PC-9 (cell line): ENCODE results near the gene RAC3. TPM values are rescaled to one million over a fixed set of nuclear protein-coding genes. Genes with fewer than 3 reads are reported as not detected.

Experiments used
- BruUV-seq: library from RNA; stranded (reverse); fragments of 400-500 nt; replicated peaks from 2 replicates; lab custom pipeline; 2021; lab: Mats Ljungman, UMichigan
- CTCF ChIA-PET: fragments of 300-600 bp; sonication (Branson Sonifier 250); formaldehyde crosslinking; loops from one replicate; lab custom pipeline; 2022; ENCODE audit warnings: antibody characterized with exemption; lab: Charles Lee
- POLR2A ChIA-PET: fragments of 300-600 bp; sonication (Branson Sonifier 250); formaldehyde crosslinking; loops from one replicate; lab custom pipeline; 2022; ENCODE audit warnings: antibody characterized with exemption; ENCODE audit not compliant: unreplicated experiment; lab: Charles Lee
- DNase-seq, 2 experiments: peaks; one replicate each; pipeline versions ENCODE4 v3.0.0 to v3.0.0-alpha.2; 2015 to 2022; ENCODE audit warnings: mixed read lengths in 1 of 2
- H2AFZ ChIP-seq: fragments of 200-600 bp; sonication (generic); 2 replicates; pipeline ENCODE4 v1.8.1; 2017; ENCODE audit warnings: antibody characterized with exemption
- H3F3A ChIP-seq: fragments of 200-600 bp; sonication (generic); 2 replicates; pipeline ENCODE4 v1.8.1; 2017; ENCODE audit warnings: antibody characterized with exemption, mild to moderate bottlenecking, low read depth; ENCODE audit not compliant: insufficient read depth
- H3K27ac ChIP-seq: fragments of 200-600 bp; sonication (generic); 2 replicates; pipeline ENCODE4 v1.6.1; 2016; ENCODE audit warnings: mixed run types
- H3K27me3 ChIP-seq: fragments of 200-600 bp; sonication (generic); 2 replicates; pipeline ENCODE4 v1.6.1; 2016; ENCODE audit warnings: low read depth, mixed run types; ENCODE audit not compliant: insufficient read depth
- H3K36me3 ChIP-seq: fragments of 200-600 bp; sonication (generic); 2 replicates; pipeline ENCODE4 v1.6.1; 2016; ENCODE audit warnings: low read depth, mixed run types
- H3K4me1 ChIP-seq: fragments of 200-600 bp; sonication (generic); replicated peaks from 2 replicates; pipeline ENCODE4 v1.6.1; 2016; ENCODE audit warnings: mixed run types; ENCODE audit not compliant: insufficient read depth
- H3K4me2 ChIP-seq: fragments of 200-600 bp; sonication (generic); 2 replicates; pipeline ENCODE4 v1.6.1; 2017; ENCODE audit warnings: mixed run types
- H3K4me3 ChIP-seq: fragments of 200-600 bp; sonication (generic); 2 replicates; pipeline ENCODE4 v1.6.1; 2016; ENCODE audit warnings: mixed run types
- H3K79me2 ChIP-seq: fragments of 200-600 bp; sonication (generic); 2 replicates; pipeline ENCODE4 v1.6.1; 2017; ENCODE audit warnings: low read depth, mixed run types
- H3K9me2 ChIP-seq: fragments of 200-600 bp; sonication (generic); 2 replicates; pipeline ENCODE4 v1.8.1; 2017; ENCODE audit warnings: mild to moderate bottlenecking; ENCODE audit not compliant: insufficient read depth
- H3K9me3 ChIP-seq: fragments of 200-600 bp; sonication (generic); 2 replicates; pipeline ENCODE4 v1.8.1; 2016; ENCODE audit warnings: low read depth; ENCODE audit not compliant: insufficient read depth
- H4K20me1 ChIP-seq: fragments of 200-600 bp; sonication (generic); 2 replicates; pipeline ENCODE4 v1.8.1; 2017; ENCODE audit not compliant: insufficient read depth
- CTCF ChIP-seq: fragments of 200-600 bp; sonication (generic); conservative IDR thresholded peaks from 2 replicates; pipeline ENCODE4 v1.6.1; 2017; ENCODE audit warnings: mixed run types, antibody characterized with exemption, mild to moderate bottlenecking, moderate library complexity
- EZH2 ChIP-seq: fragments of 200-600 bp; sonication (generic); IDR thresholded peaks from 2 replicates; pipeline ENCODE4 v1.8.0; 2017; ENCODE audit warnings: antibody characterized with exemption, low read depth
- intact Hi-C: fragments of 100-400 bp; cut with micrococcal nuclease; formaldehyde crosslinking; loops from one replicate; pipeline ENCODE4 v1.10.0; 2022; ENCODE audit not compliant: unreplicated experiment
- total RNA-seq: library from RNA; stranded (reverse); gene quantifications from 2 replicates; pipeline ENCODE4 v1.2.3, GENCODE V29; 2021

RAC3 gene
- total RNA-seq, 1 experiment from 2014 or later = 32.3 TPM

- TF ChIP-seq EZH2 (no peak), CTCF (no peak)
- ChIA-PET POLR2A (no interaction called here), CTCF (no interaction called here)
Measured at GRCh38 chr17:81996232-81996756, 35.2 kb upstream of the RAC3 start.

GRCh38 chr17:81996757-81997441, 34.6 kb upstream of the RAC3 start:
- H3K4me3 ChIP-seq = no peak overlapping the region
- H3K27me3 ChIP-seq = no peaks in the 10 kb centered on the region
- intact Hi-C loops = no loop called here
- H2AFZ ChIP-seq = no peak overlapping the region
- no peaks in the 10 kb centered on the region for H3K36me3 ChIP-seq
- H3K79me2 ChIP-seq = no peaks in the 10 kb centered on the region
- no peaks in the 10 kb centered on the region for H3K9me2 ChIP-seq
- TF ChIP-seq CTCF (no peak), EZH2 (no peak)
- POLR2A ChIA-PET = no interaction called here
- H4K20me1 ChIP-seq = no peaks in the 10 kb centered on the region
- no peaks in the 10 kb centered on the region for H3F3A ChIP-seq
- CTCF ChIA-PET = interaction anchor here (1.1 kb wide), 1 partner anchor 37 kb away, joined by 3 read pairs; no protein-coding TSS in a partner anchor
- H3K27ac ChIP-seq = no peak overlapping the region
- no TSS peak for BruUV-seq
- H3K4me1 ChIP-seq = no peaks in the 10 kb centered on the region
- H3K4me2 ChIP-seq = no peak overlapping the region
- no peak for DNase-seq
- no peaks in the 10 kb centered on the region for H3K9me3 ChIP-seq

More at GRCh38 chr17:81996232-81996756, 35.2 kb upstream of the RAC3 start:
- H3K36me3 ChIP-seq = no peaks in the 10 kb centered on the region
- no peaks in the 10 kb centered on the region for H3K27me3 ChIP-seq
- H3F3A ChIP-seq = no peaks in the 10 kb centered on the region
- no peaks in the 10 kb centered on the region for H3K79me2 ChIP-seq
- H2AFZ ChIP-seq = no peak overlapping the region
- no peaks in the 10 kb centered on the region for H4K20me1 ChIP-seq
- no TSS peak for BruUV-seq
- H3K27ac ChIP-seq = no peak overlapping the region
- no peaks in the 10 kb centered on the region for H3K4me1 ChIP-seq
- H3K9me2 ChIP-seq = no peaks in the 10 kb centered on the region
- intact Hi-C loops = no loop called here
- DNase-seq = no peak
- H3K4me2 ChIP-seq = no peak overlapping the region
- H3K9me3 ChIP-seq = no peaks in the 10 kb centered on the region
- no peak overlapping the region for H3K4me3 ChIP-seq

- no peak overlapping the region for H3K4me2 ChIP-seq
- no peak overlapping the region for H2AFZ ChIP-seq
- DNase-seq = no peak
- H3K4me1 ChIP-seq = peaks cover 11% of the 10 kb centered on the region
- intact Hi-C loops = no loop called here
- no peak overlapping the region for H3K4me3 ChIP-seq
- H4K20me1 ChIP-seq = no peaks in the 10 kb centered on the region
- POLR2A ChIA-PET = no interaction called here
- H3K9me3 ChIP-seq = no peaks in the 10 kb centered on the region
- no peaks in the 10 kb centered on the region for H3K27me3 ChIP-seq
- CTCF ChIA-PET = no interaction called here
- H3K27ac ChIP-seq = no peak overlapping the region
- TF ChIP-seq EZH2 (no peak), CTCF (no peak)
- H3K9me2 ChIP-seq = no peaks in the 10 kb centered on the region
- no TSS peak for BruUV-seq
- peaks cover 7% of the 10 kb centered on the region; the same call in 1 of the 2 replicates for H3F3A ChIP-seq
- H3K79me2 ChIP-seq = no peaks in the 10 kb centered on the region
- no peaks in the 10 kb centered on the region for H3K36me3 ChIP-seq
Measured at GRCh38 chr17:81998212-81998611, 33.3 kb upstream of the RAC3 start.
